ENCODE measurements around the gene IZUMO2. TPM values are rescaled to one million over a fixed set of nuclear protein-coding genes. Genes with fewer than 3 reads are reported as not detected.

Gene IZUMO2
- total RNA-seq, 1 experiment from 2014 or later = not detected

GRCh38 chr19:50192463-50193211, 29.6 kb upstream of the IZUMO2 start:
- Histone ChIP-seq H3K27me3 (peaks cover 36% of the 10 kb centered on the region), H3K4me3 (no peak overlapping the region), H3K36me3 (no peaks in the 10 kb centered on the region), H3K9me3 (no peaks in the 10 kb centered on the region)
- no peak for DNase-seq

GRCh38 chr19:50191216-50191615, 28.1 kb upstream of the IZUMO2 start:
- H3K4me3 ChIP-seq = no peak overlapping the region
- H3K9me3 ChIP-seq = no peaks in the 10 kb centered on the region
- H3K27me3 ChIP-seq = peaks cover 28% of the 10 kb centered on the region
- H3K36me3 ChIP-seq = no peaks in the 10 kb centered on the region
- DNase-seq = no peak

GRCh38 chr19:50190439-50190891, 27.4 kb upstream of the IZUMO2 start:
- no peak for DNase-seq
- H3K36me3 ChIP-seq = no peaks in the 10 kb centered on the region
- no peaks in the 10 kb centered on the region; the same call in 1 of the 2 replicates for H3K9me3 ChIP-seq
- no peak overlapping the region for H3K4me3 ChIP-seq
- H3K27me3 ChIP-seq = peaks cover 27% of the 10 kb centered on the region

- Histone ChIP-seq H3K4me3 (no peak overlapping the region), H3K36me3 (no peaks in the 10 kb centered on the region), H3K27me3 (peaks cover 25% of the 10 kb centered on the region), H3K9me3 (no peaks in the 10 kb centered on the region; the same call in 1 of the 2 replicates)
- DNase-seq = no peak
Measured at GRCh38 chr19:50189331-50189730, 26.2 kb upstream of the IZUMO2 start.

GRCh38 chr19:50187937-50188336, 24.9 kb upstream of the IZUMO2 start:
- DNase-seq = no peak
- no peaks in the 10 kb centered on the region; the same call in 1 of the 2 replicates for H3K9me3 ChIP-seq
- no peak overlapping the region for H3K4me3 ChIP-seq
- H3K27me3 ChIP-seq = peaks cover 25% of the 10 kb centered on the region
- no peaks in the 10 kb centered on the region for H3K36me3 ChIP-seq

GRCh38 chr19:50184196-50184595, 21.1 kb upstream of the IZUMO2 start:
- Histone ChIP-seq H3K4me3 (no peak overlapping the region), H3K36me3 (no peaks in the 10 kb centered on the region), H3K9me3 (no peaks in the 10 kb centered on the region; the same call in 1 of the 2 replicates), H3K27me3 (peaks cover 15% of the 10 kb centered on the region)
- DNase-seq = no peak

- DNase-seq = no peak
- no peaks in the 10 kb centered on the region; the same call in 1 of the 2 replicates for H3K9me3 ChIP-seq
- peaks cover 7% of the 10 kb centered on the region; the same call in 1 of the 2 replicates for H3K27me3 ChIP-seq
- no peak overlapping the region for H3K4me3 ChIP-seq
- H3K36me3 ChIP-seq = no peaks in the 10 kb centered on the region
Measured at GRCh38 chr19:50181121-50181520, 18.0 kb upstream of the IZUMO2 start.

GRCh38 chr19:50178859-50179537, 15.9 kb upstream of the IZUMO2 start:
- Histone ChIP-seq H3K4me3 (no peak overlapping the region), H3K27me3 (0 out of 2 replicates have a peak, but pooled peaks cover 7% of the 10 kb centered on the region), H3K36me3 (no peaks in the 10 kb centered on the region), H3K9me3 (no peaks in the 10 kb centered on the region)
- no peak for DNase-seq

GRCh38 chr19:50178320-50178719, 15.2 kb upstream of the IZUMO2 start:
- H3K9me3 ChIP-seq = no peaks in the 10 kb centered on the region
- no peak for DNase-seq
- H3K4me3 ChIP-seq = no peak overlapping the region
- 0 out of 2 replicates have a peak, but pooled peaks cover 4% of the 10 kb centered on the region for H3K27me3 ChIP-seq
- no peaks in the 10 kb centered on the region for H3K36me3 ChIP-seq

- no peak for DNase-seq
Measured at GRCh38 chr19:50176775-50177174, 13.7 kb upstream of the IZUMO2 start.

GRCh38 chr19:50175924-50176323, 12.8 kb upstream of the IZUMO2 start:
- Histone ChIP-seq H3K27me3 (0 out of 2 replicates have a peak, but pooled peaks cover 2% of the 10 kb centered on the region), H3K36me3 (no peaks in the 10 kb centered on the region), H3K9me3 (no peaks in the 10 kb centered on the region), H3K4me3 (no peak overlapping the region)
- no peak for DNase-seq

More at GRCh38 chr19:50176775-50177174, 13.7 kb upstream of the IZUMO2 start:
- no peaks in the 10 kb centered on the region for H3K36me3 ChIP-seq
- H3K9me3 ChIP-seq = no peaks in the 10 kb centered on the region
- H3K27me3 ChIP-seq = 0 out of 2 replicates have a peak, but pooled peaks cover 4% of the 10 kb centered on the region
- H3K4me3 ChIP-seq = no peak overlapping the region

GRCh38 chr19:50174100-50174793, 11.2 kb upstream of the IZUMO2 start:
- Histone ChIP-seq H3K36me3 (no peaks in the 10 kb centered on the region), H3K9me3 (no peaks in the 10 kb centered on the region), H3K4me3 (no peak overlapping the region), H3K27me3 (0 out of 2 replicates have a peak, but pooled peaks cover under 1% of the 10 kb centered on the region)
- DNase-seq = no peak

GRCh38 chr19:50173127-50173526, 10.0 kb upstream of the IZUMO2 start:
- no peaks in the 10 kb centered on the region for H3K36me3 ChIP-seq
- H3K4me3 ChIP-seq = no peak overlapping the region
- no peaks in the 10 kb centered on the region for H3K9me3 ChIP-seq
- no peak for DNase-seq
- H3K27me3 ChIP-seq = no peaks in the 10 kb centered on the region

GRCh38 chr19:50172726-50173125, 9.6 kb upstream of the IZUMO2 start:
- H3K9me3 ChIP-seq = no peaks in the 10 kb centered on the region
- no peaks in the 10 kb centered on the region for H3K36me3 ChIP-seq
- no peak for DNase-seq
- no peak overlapping the region for H3K4me3 ChIP-seq
- H3K27me3 ChIP-seq = no peaks in the 10 kb centered on the region

- Histone ChIP-seq H3K9me3 (no peaks in the 10 kb centered on the region), H3K36me3 (no peaks in the 10 kb centered on the region), H3K4me3 (no peak overlapping the region), H3K27me3 (no peaks in the 10 kb centered on the region)
- DNase-seq = no peak
Measured at GRCh38 chr19:50171752-50172151, 8.7 kb upstream of the IZUMO2 start.

GRCh38 chr19:50167314-50167721, 4.2 kb upstream of the IZUMO2 start:
- Histone ChIP-seq H3K27me3 (no peaks in the 10 kb centered on the region), H3K4me3 (no peak overlapping the region), H3K36me3 (no peaks in the 10 kb centered on the region), H3K9me3 (no peaks in the 10 kb centered on the region)
- no peak for DNase-seq

GRCh38 chr19:50159078-50159477, 4.0 kb downstream of the IZUMO2 start:
- no peaks in the 10 kb centered on the region; the same call in 1 of the 2 replicates for H3K9me3 ChIP-seq
- DNase-seq = no peak
- H3K4me3 ChIP-seq = no peak overlapping the region
- peaks cover 4% of the 10 kb centered on the region; the same call in 1 of the 2 replicates for H3K27me3 ChIP-seq
- H3K36me3 ChIP-seq = no peaks in the 10 kb centered on the region
